ENCODE results near the gene PAEP.

PAEP gene

GRCh38 chr9:135515083-135515951 lies 46.2 kb upstream of the PAEP start:
- Mint-ChIP-seq H3K4me3 (no peak overlapping the region), H3K36me3 (ENCODE audit: low read depth) (no peaks in the 10 kb centered on the region), H3K9me3 (peaks cover 2% of the 10 kb centered on the region), H3K4me1 (no peaks in the 10 kb centered on the region), H3K27ac (no peak overlapping the region), H3K27me3 (ENCODE audit: low read depth) (peaks cover 6% of the 10 kb centered on the region)
- no peak for TF ChIP-seq CTCF (IDR thresholded peaks at IDR 0.05; ENCODE audit: unreplicated experiment in 3 of 3)

GRCh38 chr9:135516132-135516860 lies 45.3 kb upstream of the PAEP start:
- peaks cover 11% of the 10 kb centered on the region for H3K27me3 Mint-ChIP-seq (ENCODE audit: low read depth)
- H3K4me3 Mint-ChIP-seq, result no peak overlapping the region
- no peak for TF ChIP-seq CTCF (IDR thresholded peaks at IDR 0.05; ENCODE audit: unreplicated experiment in 3 of 3)
- H3K36me3 Mint-ChIP-seq (ENCODE audit: low read depth), result no peaks in the 10 kb centered on the region
- no peaks in the 10 kb centered on the region for H3K4me1 Mint-ChIP-seq
- H3K9me3 Mint-ChIP-seq, result no peaks in the 10 kb centered on the region
- peak overlapping the region in 1 of 3 experiments; percentile 30 for H3K27ac Mint-ChIP-seq

GRCh38 chr9:135517407-135517822 lies 44.1 kb upstream of the PAEP start:
- Mint-ChIP-seq H3K36me3 (ENCODE audit: low read depth) (no peaks in the 10 kb centered on the region), H3K4me3 (no peak overlapping the region), H3K27ac (peak overlapping the region in 1 of 3 experiments; percentile 69), H3K27me3 (ENCODE audit: low read depth) (peaks cover 14% of the 10 kb centered on the region), H3K9me3 (no peaks in the 10 kb centered on the region), H3K4me1 (no peaks in the 10 kb centered on the region)
- TF ChIP-seq CTCF (IDR thresholded peaks at IDR 0.05; ENCODE audit: unreplicated experiment in 3 of 3), result no peak

- H3K36me3 Mint-ChIP-seq (ENCODE audit: low read depth), result no peaks in the 10 kb centered on the region
- no peaks in the 10 kb centered on the region for H3K4me1 Mint-ChIP-seq
- H3K4me3 Mint-ChIP-seq, result no peak overlapping the region
- no peak for TF ChIP-seq CTCF (IDR thresholded peaks at IDR 0.05; ENCODE audit: unreplicated experiment in 3 of 3)
- no peaks in the 10 kb centered on the region for H3K9me3 Mint-ChIP-seq
- H3K27me3 Mint-ChIP-seq (ENCODE audit: low read depth), result peaks cover 13% of the 10 kb centered on the region
- no peak overlapping the region for H3K27ac Mint-ChIP-seq
Measured at GRCh38 chr9:135519179-135519971, 42.2 kb upstream of the PAEP start.

- Mint-ChIP-seq H3K36me3 (ENCODE audit: low read depth) (no peaks in the 10 kb centered on the region), H3K4me1 (no peaks in the 10 kb centered on the region), H3K9me3 (no peaks in the 10 kb centered on the region), H3K4me3 (no peak within 1 kb of the TSS), H3K27me3 (ENCODE audit: low read depth) (peaks cover 13% of the 10 kb centered on the region), H3K27ac (no peak within 1 kb of the TSS)
- TF ChIP-seq CTCF (IDR thresholded peaks at IDR 0.05; ENCODE audit: unreplicated experiment in 3 of 3), result no peak
Measured at GRCh38 chr9:135520916-135521607, 40.5 kb upstream of the PAEP start, which contains the start of gene LCN1. Gene LCN1, plus strand, starts transcription at chr9:135521440. Its CDS starts 58 bp downstream, at chr9:135521498.
